ENCODE data around the gene LGI4.
A peak's percentile ranks its signal among the peaks of the same experiment; 100 is the strongest.
"Not testable (repeated sequence)": the region's sequence is repeated elsewhere in the genome, so short reads cannot be mapped to it uniquely, and the experiment has no call there.

LGI4 gene

DNA sequence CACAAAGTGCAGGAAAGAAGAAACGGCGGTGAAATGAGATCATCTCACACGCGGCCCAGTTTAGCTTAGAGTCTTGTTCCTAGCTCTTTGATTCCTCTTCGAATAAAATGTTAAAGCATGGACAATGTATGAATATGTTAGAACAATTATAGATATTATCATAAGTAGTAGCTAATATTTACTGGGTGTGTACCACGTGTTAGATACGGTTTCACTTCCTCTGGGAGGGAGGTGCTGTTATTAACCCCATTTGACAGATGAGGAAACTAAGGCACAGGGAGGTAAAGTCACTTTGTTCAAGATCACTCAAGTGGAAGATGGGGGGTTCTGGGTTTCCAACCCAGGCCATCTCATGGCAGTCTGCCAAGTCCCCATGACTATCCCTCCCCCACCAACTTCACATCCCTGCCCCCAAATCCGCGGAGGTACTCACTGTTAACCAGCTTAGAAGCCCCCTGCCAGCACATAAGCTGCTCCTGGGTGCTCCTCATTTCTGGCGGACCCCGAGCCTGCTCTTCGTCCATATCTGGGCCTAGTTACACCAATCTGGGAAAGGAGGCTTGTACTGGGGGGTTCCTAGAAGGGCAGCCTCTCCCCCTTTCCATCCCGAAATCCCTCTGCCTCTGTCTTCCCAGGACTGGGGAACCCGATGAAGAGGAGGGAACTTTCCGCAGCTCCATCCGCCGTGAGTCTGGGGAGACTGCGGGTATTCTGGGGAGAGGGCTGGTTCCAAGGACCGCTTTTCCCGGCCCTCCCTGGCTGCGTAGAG is 7.2 kb upstream of the LGI4 start:
- DNase-seq, result no peak

DNA sequence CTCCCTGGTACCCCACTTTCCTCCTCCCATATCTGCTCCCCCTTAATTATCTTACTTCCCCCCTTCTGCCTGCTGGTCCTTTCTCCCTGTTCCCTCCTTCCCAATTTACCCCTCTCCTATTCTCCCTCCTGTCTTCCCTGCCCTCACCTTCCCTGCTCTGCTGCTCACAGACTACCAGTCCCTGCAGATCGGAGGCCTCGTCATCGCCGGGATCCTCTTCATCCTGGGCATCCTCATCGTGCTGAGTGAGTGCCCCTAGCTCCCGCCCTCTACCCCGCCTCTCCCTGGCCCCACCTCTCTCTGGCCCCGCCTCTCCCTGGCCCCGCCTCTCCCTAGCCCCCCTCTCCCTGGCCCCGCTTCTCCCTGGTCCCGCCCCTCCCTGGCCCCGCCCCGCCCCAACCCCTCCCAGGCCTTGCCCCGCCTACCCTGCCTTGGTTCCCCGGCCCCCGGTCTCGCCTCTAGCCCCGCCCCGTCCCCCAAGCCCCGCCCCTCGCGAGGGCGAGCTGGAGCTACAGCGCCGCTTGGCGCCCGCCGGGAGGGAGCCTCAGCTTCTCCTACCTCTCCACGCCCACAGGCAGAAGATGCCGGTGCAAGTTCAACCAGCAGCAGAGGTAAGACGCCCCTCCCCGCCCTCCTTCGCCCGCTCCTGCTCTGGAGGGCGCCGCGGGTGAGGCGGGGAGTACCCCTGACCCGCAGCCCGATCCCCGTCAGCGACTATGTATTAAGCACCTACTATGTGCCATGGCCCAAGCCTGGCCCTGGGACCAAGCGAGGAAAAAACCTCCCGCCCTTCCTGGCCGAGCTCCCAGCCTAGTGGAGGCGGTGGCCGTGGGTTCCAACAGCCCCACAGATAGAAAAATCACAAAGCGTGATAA is 6.3 kb upstream of the LGI4 start:
- peak; percentile 85 for DNase-seq

- DNase-seq, result no peak
These were observed 5.5 kb upstream of the LGI4 start for GRCh38 chr19:35140207-35140961.

DNA sequence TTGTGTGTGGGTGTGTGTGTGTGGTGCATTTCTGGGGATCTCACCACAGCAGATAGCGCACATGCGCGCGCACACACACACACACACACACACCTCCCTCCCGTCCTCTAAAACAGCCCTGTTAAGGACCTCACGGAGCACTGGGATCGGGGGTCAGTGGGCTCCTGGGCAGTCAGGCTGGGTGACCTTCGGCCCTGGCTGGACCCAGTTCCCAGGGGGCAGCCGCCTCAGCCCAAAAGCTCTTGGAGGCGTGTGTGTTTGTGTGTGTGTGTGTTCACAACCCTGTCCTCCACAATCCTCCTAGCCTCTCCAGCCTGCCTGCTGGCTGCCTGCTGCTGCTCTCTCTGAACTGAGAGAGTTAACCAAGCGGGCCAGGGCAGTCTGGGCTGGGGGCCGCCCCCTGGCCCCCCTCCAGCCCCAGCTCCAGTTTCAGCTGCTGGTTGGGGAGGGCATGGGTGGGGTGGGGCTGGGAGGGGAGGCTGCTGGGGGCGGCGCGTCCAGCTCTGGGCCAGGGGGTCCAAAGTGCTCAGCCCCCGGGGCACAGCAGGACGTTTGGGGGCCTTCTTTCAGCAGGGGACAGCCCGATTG is 3.5 kb upstream of the LGI4 start, which contains the start of gene FXYD1:
TSS of gene FXYD1 (plus strand) at position 520 of the 588 bp plus-strand sequence. CDS start 1,256 bp downstream, outside the sequence.
- no peak for DNase-seq

DNA sequence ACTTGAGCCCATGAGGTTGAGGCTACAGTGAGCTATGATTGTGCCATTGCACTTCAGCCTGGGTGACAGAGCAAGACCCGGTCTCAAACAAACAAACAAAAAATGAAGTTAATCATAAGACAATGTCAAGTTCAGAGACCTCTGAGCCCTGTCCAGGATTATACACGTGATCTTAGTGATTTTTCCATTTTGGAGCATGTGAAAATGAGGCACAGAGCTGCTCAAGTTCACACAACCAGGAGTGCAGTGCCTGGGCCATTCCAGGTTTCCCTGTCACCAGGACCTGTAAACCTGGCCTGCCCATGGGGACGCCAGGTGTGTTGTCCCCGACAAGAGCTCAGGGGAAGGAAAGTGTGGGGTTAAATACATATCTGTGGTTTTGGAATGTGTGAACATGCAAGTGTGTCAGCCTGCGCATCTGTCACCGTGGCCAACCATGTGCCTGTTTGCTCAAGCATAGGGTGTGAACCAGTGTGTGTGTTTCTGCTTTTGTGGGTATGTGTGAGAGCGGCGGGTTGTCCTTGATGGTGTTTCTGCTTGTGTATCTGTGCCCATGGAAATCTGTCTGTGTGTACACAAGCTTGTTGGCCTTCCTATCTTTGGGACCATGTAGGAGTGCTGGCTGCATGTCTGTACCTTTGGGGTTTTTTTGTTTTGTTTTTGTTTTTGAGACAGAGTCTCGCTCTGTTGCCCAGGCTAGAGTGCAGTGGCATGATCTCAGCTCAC is 2.3 kb upstream of the LGI4 start:
- no peak for DNase-seq

GRCh38 chr19:35136231-35136630 is 1.4 kb upstream of the LGI4 start:
- DNase-seq, result no peak

DNA sequence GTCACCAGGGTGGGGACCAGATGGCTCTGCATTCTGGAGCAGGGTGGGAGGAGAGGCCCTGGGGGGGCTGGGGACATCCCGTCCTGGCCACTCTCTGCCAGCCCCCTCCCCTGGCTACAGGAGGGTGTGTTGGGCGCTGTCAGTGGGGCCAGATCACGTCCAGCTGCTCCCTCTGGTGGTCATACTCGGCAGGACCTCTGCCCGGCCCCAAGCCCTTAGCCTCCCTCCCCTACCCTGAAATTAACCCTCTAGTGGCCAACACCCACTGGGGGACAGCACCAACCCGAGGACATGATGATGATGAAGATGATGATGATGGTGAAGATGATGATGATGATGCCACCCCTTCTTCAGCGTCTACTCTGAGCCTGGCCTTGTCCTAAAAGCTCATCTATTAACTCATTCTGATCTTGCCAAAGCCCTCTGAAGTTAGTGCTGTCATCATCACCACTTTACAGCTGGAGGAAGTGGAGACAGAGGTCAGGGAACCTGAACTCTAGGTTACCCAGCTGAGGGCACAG is 590 bp upstream of the LGI4 start:
- DNase-seq, result no peak

GRCh38 chr19:35133826-35134225 is 1.0 kb downstream of the LGI4 start:
- no peak for DNase-seq

GRCh38 chr19:35132254-35132653 is 2.6 kb downstream of the LGI4 start:
- no peak for DNase-seq

DNA sequence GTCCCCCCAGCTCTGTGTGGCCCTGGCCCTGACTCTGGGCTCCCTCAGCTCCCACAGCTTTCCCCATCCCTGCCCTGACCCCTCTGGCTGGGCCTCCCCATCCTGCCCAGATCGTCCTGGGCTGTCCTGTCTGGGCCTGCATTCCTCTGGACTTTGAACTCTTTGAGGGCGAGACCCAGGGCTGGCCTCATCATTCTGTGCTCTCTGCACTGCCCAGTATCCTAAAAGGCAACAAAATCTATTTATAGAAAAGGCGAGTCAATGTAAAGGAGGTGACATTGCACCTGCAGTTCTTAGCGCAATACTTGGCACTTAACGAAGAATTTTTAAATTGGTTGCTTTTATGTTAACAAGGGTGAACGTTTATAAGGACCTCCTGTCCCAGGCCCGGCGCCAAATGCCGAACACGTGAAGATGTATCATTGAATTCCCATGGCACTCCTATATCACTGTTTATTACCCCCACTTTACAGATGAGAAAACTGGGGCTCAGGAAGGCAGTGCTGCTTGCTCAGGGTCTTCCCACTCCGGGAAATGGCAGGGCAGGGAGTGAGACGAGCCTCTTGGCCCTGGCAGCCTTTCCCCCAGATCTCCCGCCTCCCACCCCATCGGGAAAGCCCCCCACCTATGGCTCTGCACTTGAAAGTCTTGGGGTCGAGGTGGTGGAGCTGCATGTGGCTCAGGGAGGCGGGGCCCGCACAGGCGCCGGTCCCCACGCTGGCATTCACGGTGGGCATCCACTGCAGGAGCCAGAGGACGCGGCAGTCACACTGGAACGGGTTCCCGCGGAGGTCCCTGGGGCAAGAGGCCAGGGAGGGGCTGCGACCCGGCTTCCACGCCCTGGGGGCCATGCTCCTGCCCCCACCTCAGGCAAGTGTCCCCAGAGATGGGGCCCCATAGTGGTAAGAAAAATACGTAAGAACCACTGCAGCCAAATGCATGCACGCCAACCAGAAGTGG is 3.8 kb downstream of the LGI4 start:
- no peak for DNase-seq

DNA sequence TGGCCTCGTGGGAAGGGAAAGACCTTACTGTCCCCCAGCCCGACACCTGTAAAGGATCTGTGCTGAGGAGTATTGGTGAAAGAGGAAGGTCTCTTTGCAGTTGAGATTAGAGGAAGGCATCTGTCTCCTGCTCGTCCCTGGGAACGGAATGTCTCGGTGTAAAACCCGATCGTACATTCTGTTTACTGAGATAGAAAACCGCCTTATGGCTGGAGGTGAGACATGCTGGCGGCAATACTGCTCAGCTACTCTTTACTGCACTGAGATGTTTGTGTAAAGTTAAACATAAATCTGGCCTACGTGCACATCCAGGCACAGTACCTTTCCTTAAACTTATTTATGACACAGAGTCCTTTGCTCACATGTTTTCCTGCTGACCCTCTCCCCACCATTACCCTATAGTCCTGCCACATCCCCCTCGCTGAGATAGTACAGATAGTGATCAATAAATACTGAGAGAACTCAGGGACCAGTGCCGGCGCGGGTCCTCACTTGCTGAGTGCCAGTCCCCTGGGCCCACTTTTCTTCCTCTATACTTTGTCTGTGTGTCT is 5.1 kb downstream of the LGI4 start:
- DNase-seq, result not testable (repeated sequence)

DNA sequence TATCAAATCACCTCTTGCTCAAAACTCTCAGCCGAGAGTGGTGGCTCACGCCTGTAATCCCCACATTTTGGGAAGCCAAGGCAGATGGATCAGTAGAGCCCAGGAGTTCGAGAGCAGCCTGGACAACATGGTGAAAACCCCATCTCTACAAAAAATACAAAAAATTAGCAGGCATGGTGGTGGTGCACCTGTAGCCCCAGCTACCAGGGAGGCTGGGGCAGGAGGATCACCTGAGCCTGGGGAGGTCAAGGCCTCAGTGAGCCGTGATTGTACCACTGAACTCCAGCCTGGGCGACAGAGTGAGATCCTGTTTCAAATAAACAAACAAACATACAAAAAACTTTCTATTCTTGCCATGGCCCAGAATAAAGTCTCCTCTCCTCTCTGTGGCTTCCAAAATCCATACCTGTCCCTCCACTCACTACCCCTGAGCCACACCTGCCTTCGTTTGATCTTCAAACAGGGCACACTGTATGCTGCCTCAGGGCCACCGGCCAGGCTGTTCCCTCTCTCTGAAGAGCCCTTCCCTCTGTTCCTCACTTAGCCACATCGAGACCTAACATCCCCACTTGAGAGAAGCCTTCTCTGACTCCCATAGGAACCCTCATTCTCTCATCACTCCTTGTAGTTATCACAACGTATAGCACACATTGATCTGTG is 6.3 kb downstream of the LGI4 start:
- DNase-seq, result no peak

GRCh38 chr19:35127871-35128270 is 7.0 kb downstream of the LGI4 start:
- no peak for DNase-seq

GRCh38 chr19:35126624-35126959 is 8.3 kb downstream of the LGI4 start:
- DNase-seq, result no peak

- no peak for DNase-seq
These were observed 8.9 kb downstream of the LGI4 start for GRCh38 chr19:35125749-35126623.

- no peak for DNase-seq
These were observed 9.6 kb downstream of the LGI4 start for GRCh38 chr19:35125270-35125717.

GRCh38 chr19:35124098-35125060 is 10.5 kb downstream of the LGI4 start:
- peak; percentile 77 for DNase-seq

GRCh38 chr19:35123573-35123972 is 11.3 kb downstream of the LGI4 start:
- no peak for DNase-seq

Measured in DMS 273 treated with DMSO at 0.1 percent for 48 hours (cell line).